ENCODE measurements around the gene PKD1L1. TPM values are rescaled to one million over a fixed set of nuclear protein-coding genes. Genes with fewer than 3 reads are reported as not detected.

Gene PKD1L1
- polyA plus RNA-seq, 2 of the 4 experiments (the other 2 are of a cell fraction): 0.21 TPM

DNA sequence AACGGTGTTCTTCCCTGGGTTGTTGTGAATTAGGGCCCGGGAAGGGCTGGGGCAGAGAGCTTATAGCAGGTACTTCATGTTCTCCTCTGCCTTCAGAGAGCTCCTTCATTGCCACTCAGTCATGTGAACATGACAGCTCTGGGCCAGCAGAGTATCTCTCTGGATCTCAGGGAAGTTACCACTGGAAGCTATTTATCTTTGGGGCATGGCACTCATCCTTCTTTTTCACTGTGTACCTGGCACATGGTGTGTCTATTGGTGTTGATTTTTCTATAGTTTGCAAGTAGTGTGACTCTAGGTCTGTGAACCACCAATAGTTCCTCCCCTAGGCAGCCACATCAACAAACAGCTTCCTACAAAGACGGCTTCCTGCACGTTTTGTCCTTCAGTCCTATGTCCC, 156.6 kb downstream of the PKD1L1 start:
- CTCF ChIA-PET: interaction anchor here (0.6 to 1.6 kb wide), 5 partner anchors 11 to 190 kb away, joined by 3 to 7 read pairs (median 3); no protein-coding TSS in a partner anchor
- Histone ChIP-seq H3K27ac (peak overlapping the region; percentile 51 to 79), H3K4me3 (no peak overlapping the region), H3K4me2 (no peak overlapping the region), H3K9me3 (peaks cover 5% of the 10 kb centered on the region; the same call in 1 of the 3 replicates), H3K4me1 (peaks cover 36% of the 10 kb centered on the region)
- ATAC-seq (no peak), DNase-seq (ENCODE audit: low read depth in 1 of 2, low spot score in 1 of 2) (no peak), FAIRE-seq (no peak)
- TF ChIP-seq PBX3 (IDR thresholded peaks at IDR 0.05) (no peak), JUN (IDR thresholded peaks at IDR 0.05) (no peak), RAD21 (conservative IDR thresholded peaks at IDR 0.05 in 1 of 2, IDR thresholded peaks at IDR 0.05 in 1 of 2) (no peak), HMGXB4 (CRISPR knock-in tag; IDR thresholded peaks at IDR 0.05; ENCODE audit: borderline replicate concordance) (no peak), POLR2AphosphoS2 (conservative IDR thresholded peaks at IDR 0.05; ENCODE audit: low read length) (no peak), ATOH8 (CRISPR knock-in tag; IDR thresholded peaks at IDR 0.05; ENCODE audit: low read depth) (no peak), USF2 (IDR thresholded peaks at IDR 0.05) (no peak), MAZ (IDR thresholded peaks at IDR 0.05; ENCODE audit: borderline replicate concordance, low read depth, low read length) (no peak), POLR2A (IDR thresholded peaks at IDR 0.05; ENCODE audit: low read length) (no peak), FOSL2 (IDR thresholded peaks at IDR 0.05) (no peak), FOSL2 (CRISPR knock-in tag; IDR thresholded peaks at IDR 0.05) (no peak), SMC3 (IDR thresholded peaks at IDR 0.05) (no peak), BHLHE40 (IDR thresholded peaks at IDR 0.05; ENCODE audit: low read depth, low read length) (no peak)
- POLR2A ChIA-PET: no interaction called here
- 88% methylated on average over 4 of the region's 4 CpGs for WGBS (ENCODE audit: missing lambda C conversion rate)

DNA sequence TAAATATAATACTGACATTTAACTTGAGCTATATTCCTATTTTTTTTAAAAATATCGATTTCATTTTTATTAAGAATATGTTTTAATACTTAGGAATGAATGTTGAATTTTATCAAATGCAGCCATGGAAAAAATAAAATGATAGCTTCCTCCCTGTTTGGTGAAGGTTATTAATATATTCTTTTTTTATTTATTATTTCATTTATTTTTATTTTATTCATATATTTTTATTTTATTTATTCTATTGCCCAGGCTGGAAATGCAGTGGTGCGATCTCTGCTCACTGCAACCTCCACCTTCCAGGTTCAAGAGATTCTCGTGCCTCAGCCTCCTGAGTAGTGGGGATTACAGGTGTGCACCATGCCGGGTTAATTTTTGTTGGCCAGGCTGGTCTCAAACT, 160.2 kb downstream of the PKD1L1 start:
- Histone ChIP-seq H3K9me3 (peaks cover 5% of the 10 kb centered on the region; the same call in 1 of the 3 replicates), H3K4me3 (no peak overlapping the region), H3K4me1 (peaks cover 56% of the 10 kb centered on the region), H3K27ac (peak overlapping the region; percentile 95), H3K4me2 (peak overlapping the region; percentile 63; the same call in 1 of the 3 replicates)
- no peak for ATAC-seq
- 90% methylated on average over 4 of the region's 4 CpGs for WGBS (ENCODE audit: missing lambda C conversion rate)
- TF ChIP-seq HDAC2 (IDR thresholded peaks at IDR 0.05) (no peak), RNF2 (IDR thresholded peaks at IDR 0.05; ENCODE audit: borderline replicate concordance, low read depth) (no peak), MAZ (IDR thresholded peaks at IDR 0.05; ENCODE audit: borderline replicate concordance, low read depth, low read length) (no peak), SREBF2 (IDR thresholded peaks at IDR 0.05) (no peak), TFCP2L1 (CRISPR knock-in tag; IDR thresholded peaks at IDR 0.05) (no peak), RFX5 (IDR thresholded peaks at IDR 0.05) (no peak), MYC (IDR thresholded peaks at IDR 0.05; ENCODE audit: borderline replicate concordance, low read length) (no peak), JUNB (IDR thresholded peaks at IDR 0.05) (no peak), ZNF302 (CRISPR knock-in tag; IDR thresholded peaks at IDR 0.05) (no peak), CBX8 (IDR thresholded peaks at IDR 0.05) (no peak), EHMT2 (IDR thresholded peaks at IDR 0.05; ENCODE audit: low read depth) (no peak), FOSB (CRISPR knock-in tag; IDR thresholded peaks at IDR 0.05) (no peak), E2F6 (IDR thresholded peaks at IDR 0.05; ENCODE audit: borderline replicate concordance, low read depth) (no peak), CHD2 (IDR thresholded peaks at IDR 0.05; ENCODE audit: low read length, partially characterized antibody) (no peak), POLR2A (IDR thresholded peaks at IDR 0.05; ENCODE audit: low read length) (no peak), HEYL (CRISPR knock-in tag; IDR thresholded peaks at IDR 0.05) (no peak), KDM1A (IDR thresholded peaks at IDR 0.05; ENCODE audit: low read depth) (no peak)
- TF ChIP-seq, protein P1, sequence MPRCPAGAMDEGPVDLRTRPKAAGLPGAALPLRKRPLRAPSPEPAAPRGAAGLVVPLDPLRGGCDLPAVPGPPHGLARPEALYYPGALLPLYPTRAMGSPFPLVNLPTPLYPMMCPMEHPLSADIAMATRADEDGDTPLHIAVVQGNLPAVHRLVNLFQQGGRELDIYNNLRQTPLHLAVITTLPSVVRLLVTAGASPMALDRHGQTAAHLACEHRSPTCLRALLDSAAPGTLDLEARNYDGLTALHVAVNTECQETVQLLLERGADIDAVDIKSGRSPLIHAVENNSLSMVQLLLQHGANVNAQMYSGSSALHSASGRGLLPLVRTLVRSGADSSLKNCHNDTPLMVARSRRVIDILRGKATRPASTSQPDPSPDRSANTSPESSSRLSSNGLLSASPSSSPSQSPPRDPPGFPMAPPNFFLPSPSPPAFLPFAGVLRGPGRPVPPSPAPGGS (IDR thresholded peaks at IDR 0.05): no peak
- POLR2A ChIA-PET: interaction anchor here (1.1 to 2.3 kb wide), 4 partner anchors 136 to 212 kb away, joined by 3 to 11 read pairs (median 6); no protein-coding TSS in a partner anchor
- CTCF ChIA-PET: interaction anchor here (1.7 to 5.6 kb wide), 4 partner anchors 16 to 116 kb away, joined by 3 to 25 read pairs (median 12); no protein-coding TSS in a partner anchor
- no peak for FAIRE-seq
- DNase-seq (ENCODE audit: low read depth in 1 of 2, low spot score in 1 of 2): no peak
